ENCODE data around the gene APOBEC3G.

The APOBEC3G gene

GRCh38 chr22:39134366-39135091 lies 57.5 kb downstream of the APOBEC3G start:
- intact Hi-C loops (cut with DNase I) = no loop called here
- no peak for DNase-seq

- peak in 4 of 42 donors; percentile 26 to 46 (median 38) for DNase-seq
- intact Hi-C loops (cut with DNase I) = no loop called here
Observed at GRCh38 chr22:39135092-39135896, 58.2 kb downstream of the APOBEC3G start.

- intact Hi-C loops (cut with DNase I) = no loop called here
- peak in 2 of 42 donors; percentile 8 to 21 for DNase-seq
Observed at GRCh38 chr22:39136317-39136716, 59.2 kb downstream of the APOBEC3G start.
